Gastrocnemius medialis (tissue), 4 donors: ENCODE results near the gene TMPRSS3. TPM values are rescaled to one million over a fixed set of nuclear protein-coding genes. Genes with fewer than 3 reads are reported as not detected.

ENCODE experiments used
- ATAC-seq, 2 donors: fragments of 150-250 bp; one replicate each; pipeline ENCODE4 v1.9.1; 2016
- DNase-seq, 2 donors: peaks; one replicate each; pipeline ENCODE4 v3.0.0-alpha.2; 2019
- H3K27ac ChIP-seq, 4 donors: fragments of 200-600 bp; sonication (generic); 1 replicate in 1 of 4; 2 replicates in 3 of 4; pipeline ENCODE4 v1.5.1; 2016 to 2018; ENCODE audit warnings: mild to moderate bottlenecking in 2 of 4, moderate library complexity in 1 of 4
- H3K27me3 ChIP-seq, 3 donors: fragments of 200-600 bp; sonication (generic) in 2 of 3; 1 replicate in 1 of 3; 2 replicates in 2 of 3; pipeline versions ENCODE4 v1.5.1 to v1.6.0; 2016 to 2019; ENCODE audit warnings: mild to moderate bottlenecking in 1 of 3, moderate library complexity in 1 of 3
- H3K36me3 ChIP-seq, 2 donors: fragments of 200-600 bp; sonication (generic) in 1 of 2; one replicate each; pipeline ENCODE4 v1.5.1; 2017 to 2018
- H3K4me1 ChIP-seq, 2 donors: fragments of 200-600 bp; sonication (generic) in 1 of 2; one replicate each; pipeline ENCODE4 v1.5.1; 2016 to 2017; ENCODE audit warnings: mild to moderate bottlenecking in 2 of 2
- H3K4me3 ChIP-seq, 4 donors: fragments of 200-600 bp; sonication (generic) in 3 of 4; 1 replicate in 1 of 4; 2 replicates in 3 of 4; pipeline ENCODE4 v1.5.1; 2016 to 2019; ENCODE audit warnings: mild to moderate bottlenecking in 2 of 4
- H3K9me3 ChIP-seq, 3 donors: fragments of 200-600 bp; sonication (generic) in 2 of 3; 1 replicate in 1 of 3; 2 replicates in 2 of 3; pipeline ENCODE4 v1.5.1; 2016 to 2019
- CTCF ChIP-seq, 5 experiments: fragments of 450-650 bp in 3 of 5; fragments of 200-600 bp in 2 of 5; sonication (generic) in 2 of 5; IDR thresholded peaks in 4 of 5; conservative IDR thresholded peaks in 1 of 5; 1 replicate in 4 of 5; 2 replicates in 1 of 5; pipeline ENCODE4 v1.5.1; 2016 to 2019; ENCODE audit warnings: antibody characterized with exemption in 5 of 5, mild to moderate bottlenecking in 3 of 5, moderate library complexity in 3 of 5
- POLR2A ChIP-seq, 2 donors: fragments of 450-650 bp; IDR thresholded peaks; one replicate each; pipeline ENCODE4 v1.6.1; 2017; ENCODE audit warnings: antibody characterized with exemption in 2 of 2, mild to moderate bottlenecking in 2 of 2, moderate library complexity in 2 of 2
- in situ Hi-C, 4 donors: fragments of 200-750 bp; cut with MboI; loops; one replicate each; pipeline versions ENCODE4 v1.15.0 to v1.8.0; 2017; ENCODE audit warnings: low sequenced_read_pairs in 4 of 4
- intact Hi-C: fragments of 100-400 bp; cut with DNase I; formaldehyde crosslinking; loops from one replicate; pipeline ENCODE4 v1.15.1; 2023; ENCODE audit warnings: low total_unique reads
- total RNA-seq, 4 donors: library from RNA; depleted of rRNA; stranded (reverse); fragments of >200 nt; gene quantifications; one replicate each; pipeline versions ENCODE4 v1.1.0 to v1.2.3, GENCODE V29; 2016

TMPRSS3 gene
- total RNA-seq, 4 donors from 2014 or later = not detected

- H3K36me3 ChIP-seq = no peaks in the 10 kb centered on the region
- ATAC-seq (no peak), DNase-seq (no peak)
- H3K9me3 ChIP-seq = no peaks in the 10 kb centered on the region
- H3K27me3 ChIP-seq = peaks cover 0 to 6% (median 4%) of the 10 kb centered on the region in 3 donors
- TF ChIP-seq POLR2A (IDR thresholded peaks at IDR 0.05) (no peak), CTCF (IDR thresholded peaks at IDR 0.05 in 4 of 5, conservative IDR thresholded peaks at IDR 0.05 in 1 of 5) (no peak)
- intact Hi-C loops (no loop called here), in situ Hi-C loops (no loop called here)
- H3K4me3 ChIP-seq = no peak overlapping the region
- no peaks in the 10 kb centered on the region for H3K4me1 ChIP-seq
- no peak overlapping the region for H3K27ac ChIP-seq
Measured at GRCh38 chr21:42351626-42352440, 44.0 kb downstream of the TMPRSS3 start.

GRCh38 chr21:42350927-42351426, 44.9 kb downstream of the TMPRSS3 start, which contains the start of gene TFF2:
Gene TFF2, minus strand, starts transcription at chr21:42350994. Its CDS starts 37 bp downstream, at chr21:42350957.
- no peak within 1 kb of the TSS for H3K4me3 ChIP-seq
- H3K9me3 ChIP-seq = no peaks in the 10 kb centered on the region
- no peak within 1 kb of the TSS for H3K27ac ChIP-seq
- TF ChIP-seq CTCF (IDR thresholded peaks at IDR 0.05 in 4 of 5, conservative IDR thresholded peaks at IDR 0.05 in 1 of 5) = no peak
- TF ChIP-seq POLR2A (IDR thresholded peaks at IDR 0.05) = no peak
- H3K27me3 ChIP-seq = peaks cover 0 to 6% (median 4%) of the 10 kb centered on the region in 3 donors
- H3K36me3 ChIP-seq = no peaks in the 10 kb centered on the region
- no peak for DNase-seq
- intact Hi-C loops = no loop called here
- in situ Hi-C loops = no loop called here
- no peaks in the 10 kb centered on the region for H3K4me1 ChIP-seq
- ATAC-seq = no peak

GRCh38 chr21:42350318-42350910, 45.4 kb downstream of the TMPRSS3 start:
- no peak overlapping the region for H3K27ac ChIP-seq
- H3K36me3 ChIP-seq = no peaks in the 10 kb centered on the region
- intact Hi-C loops = no loop called here
- H3K4me1 ChIP-seq = no peaks in the 10 kb centered on the region
- ATAC-seq (no peak), DNase-seq (no peak)
- TF ChIP-seq CTCF (IDR thresholded peaks at IDR 0.05 in 4 of 5, conservative IDR thresholded peaks at IDR 0.05 in 1 of 5) (no peak), POLR2A (IDR thresholded peaks at IDR 0.05) (no peak)
- H3K9me3 ChIP-seq = no peaks in the 10 kb centered on the region
- no peak overlapping the region for H3K4me3 ChIP-seq
- in situ Hi-C loops = no loop called here
- peaks cover 0 to 6% (median 4%) of the 10 kb centered on the region in 3 donors for H3K27me3 ChIP-seq

- Histone ChIP-seq H3K9me3 (no peaks in the 10 kb centered on the region), H3K4me3 (no peak overlapping the region), H3K27me3 (peaks cover 0 to 6% (median 4%) of the 10 kb centered on the region in 3 donors), H3K4me1 (no peaks in the 10 kb centered on the region), H3K36me3 (no peaks in the 10 kb centered on the region), H3K27ac (no peak overlapping the region)
- intact Hi-C loops (no loop called here), in situ Hi-C loops (loop anchor here in 1 of 4 donors (25.0 kb wide), 1 partner anchor 88 kb away; no protein-coding TSS in a partner anchor)
- DNase-seq = no peak
- TF ChIP-seq CTCF (IDR thresholded peaks at IDR 0.05 in 4 of 5, conservative IDR thresholded peaks at IDR 0.05 in 1 of 5) (no peak), POLR2A (IDR thresholded peaks at IDR 0.05) (no peak)
- no peak for ATAC-seq
Measured at GRCh38 chr21:42349420-42350317, 46.2 kb downstream of the TMPRSS3 start.
